ENCODE measurements around the gene NEK6.

Gene NEK6

GRCh38 chr9:124284940-124285441, 27.2 kb downstream of the NEK6 start:
- DNase-seq: no peak
- H3K27me3 ChIP-seq (ENCODE audit: insufficient read depth, low read length, poor library complexity): peaks cover 5% of the 10 kb centered on the region
- H3K36me3 ChIP-seq (ENCODE audit: insufficient read depth, low read length): no peaks in the 10 kb centered on the region
- no peak overlapping the region for H3K27ac ChIP-seq (ENCODE audit: low read length)
- no peaks in the 10 kb centered on the region for H4K20me1 ChIP-seq (ENCODE audit: insufficient read depth, low read length)
- no peaks in the 10 kb centered on the region for H3K4me1 ChIP-seq (ENCODE audit: insufficient read depth, low read length)
- TF ChIP-seq, protein P1, sequence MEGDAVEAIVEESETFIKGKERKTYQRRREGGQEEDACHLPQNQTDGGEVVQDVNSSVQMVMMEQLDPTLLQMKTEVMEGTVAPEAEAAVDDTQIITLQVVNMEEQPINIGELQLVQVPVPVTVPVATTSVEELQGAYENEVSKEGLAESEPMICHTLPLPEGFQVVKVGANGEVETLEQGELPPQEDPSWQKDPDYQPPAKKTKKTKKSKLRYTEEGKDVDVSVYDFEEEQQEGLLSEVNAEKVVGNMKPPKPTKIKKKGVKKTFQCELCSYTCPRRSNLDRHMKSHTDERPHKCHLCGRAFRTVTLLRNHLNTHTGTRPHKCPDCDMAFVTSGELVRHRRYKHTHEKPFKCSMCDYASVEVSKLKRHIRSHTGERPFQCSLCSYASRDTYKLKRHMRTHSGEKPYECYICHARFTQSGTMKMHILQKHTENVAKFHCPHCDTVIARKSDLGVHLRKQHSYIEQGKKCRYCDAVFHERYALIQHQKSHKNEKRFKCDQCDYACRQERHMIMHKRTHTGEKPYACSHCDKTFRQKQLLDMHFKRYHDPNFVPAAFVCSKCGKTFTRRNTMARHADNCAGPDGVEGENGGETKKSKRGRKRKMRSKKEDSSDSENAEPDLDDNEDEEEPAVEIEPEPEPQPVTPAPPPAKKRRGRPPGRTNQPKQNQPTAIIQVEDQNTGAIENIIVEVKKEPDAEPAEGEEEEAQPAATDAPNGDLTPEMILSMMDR (IDR thresholded peaks at IDR 0.05; ENCODE audit: borderline replicate concordance, extremely low read depth, low read length, poor library complexity, severe bottlenecking): no peak
- no peak for TF ChIP-seq EZH2 (IDR thresholded peaks at IDR 0.05; ENCODE audit: borderline replicate concordance, low read depth, low read length, severe bottlenecking)
- no peaks in the 10 kb centered on the region for H3K79me2 ChIP-seq (ENCODE audit: insufficient read depth, low read length)
- H3K4me3 ChIP-seq (ENCODE audit: low read depth in 1 of 2, low read length in 2 of 2): no peak overlapping the region
- no peak for ATAC-seq (ENCODE audit: insufficient read depth, low read depth)
- no peak overlapping the region for H3K4me2 ChIP-seq (ENCODE audit: insufficient read depth, low read length)
- H3K9me3 ChIP-seq (ENCODE audit: insufficient read depth, low read length, severe bottlenecking): no peaks in the 10 kb centered on the region
- H3K9ac ChIP-seq (ENCODE audit: low read depth, low read length): no peak overlapping the region
- H2AFZ ChIP-seq (ENCODE audit: low read depth, low read length): no peak overlapping the region

- Histone ChIP-seq H3K79me2 (ENCODE audit: insufficient read depth, low read length) (no peaks in the 10 kb centered on the region), H3K4me2 (ENCODE audit: insufficient read depth, low read length) (no peak overlapping the region), H2AFZ (ENCODE audit: low read depth, low read length) (no peak overlapping the region), H4K20me1 (ENCODE audit: insufficient read depth, low read length) (no peaks in the 10 kb centered on the region), H3K9me3 (ENCODE audit: insufficient read depth, low read length, severe bottlenecking) (no peaks in the 10 kb centered on the region), H3K4me3 (ENCODE audit: low read depth in 1 of 2, low read length in 2 of 2) (no peak overlapping the region), H3K9ac (ENCODE audit: low read depth, low read length) (no peak overlapping the region), H3K4me1 (ENCODE audit: insufficient read depth, low read length) (no peaks in the 10 kb centered on the region), H3K27me3 (ENCODE audit: insufficient read depth, low read length, poor library complexity) (peaks cover 5% of the 10 kb centered on the region), H3K36me3 (ENCODE audit: insufficient read depth, low read length) (no peaks in the 10 kb centered on the region), H3K27ac (ENCODE audit: low read length) (no peak overlapping the region)
- no peak for TF ChIP-seq EZH2 (IDR thresholded peaks at IDR 0.05; ENCODE audit: borderline replicate concordance, low read depth, low read length, severe bottlenecking)
- TF ChIP-seq, protein P1 (IDR thresholded peaks at IDR 0.05; ENCODE audit: borderline replicate concordance, extremely low read depth, low read length, poor library complexity, severe bottlenecking): no peak
- DNase-seq (no peak), ATAC-seq (ENCODE audit: insufficient read depth, low read depth) (no peak)
Observed at GRCh38 chr9:124285490-124285889, 27.7 kb downstream of the NEK6 start.

GRCh38 chr9:124285903-124286291, 28.1 kb downstream of the NEK6 start:
- ATAC-seq (ENCODE audit: insufficient read depth, low read depth) (no peak), DNase-seq (no peak)
- no peak for TF ChIP-seq EZH2 (IDR thresholded peaks at IDR 0.05; ENCODE audit: borderline replicate concordance, low read depth, low read length, severe bottlenecking)
- TF ChIP-seq, protein P1 (IDR thresholded peaks at IDR 0.05; ENCODE audit: borderline replicate concordance, extremely low read depth, low read length, poor library complexity, severe bottlenecking): no peak
- Histone ChIP-seq H3K36me3 (ENCODE audit: insufficient read depth, low read length) (no peaks in the 10 kb centered on the region), H3K9ac (ENCODE audit: low read depth, low read length) (no peak overlapping the region), H3K4me3 (ENCODE audit: low read depth in 1 of 2, low read length in 2 of 2) (no peak overlapping the region), H3K9me3 (ENCODE audit: insufficient read depth, low read length, severe bottlenecking) (no peaks in the 10 kb centered on the region), H3K4me1 (ENCODE audit: insufficient read depth, low read length) (no peaks in the 10 kb centered on the region), H3K4me2 (ENCODE audit: insufficient read depth, low read length) (no peak overlapping the region), H3K79me2 (ENCODE audit: insufficient read depth, low read length) (no peaks in the 10 kb centered on the region), H4K20me1 (ENCODE audit: insufficient read depth, low read length) (no peaks in the 10 kb centered on the region), H3K27ac (ENCODE audit: low read length) (no peak overlapping the region), H3K27me3 (ENCODE audit: insufficient read depth, low read length, poor library complexity) (peaks cover 5% of the 10 kb centered on the region), H2AFZ (ENCODE audit: low read depth, low read length) (no peak overlapping the region)
